H1 (cell line): Measurements from ENCODE around the gene EXOSC5. TPM values are rescaled to one million over a fixed set of nuclear protein-coding genes. Genes with fewer than 3 reads are reported as not detected.

Experiments
- CTCF ChIA-PET: fragments of 300-600 bp; sonication (Branson Sonifier 250); formaldehyde crosslinking; loops from one replicate; lab custom pipeline; 2021; ENCODE audit not compliant: partially characterized antibody; lab: Charles Lee
- POLR2A ChIA-PET: fragments of 300-600 bp; sonication (Branson Sonifier 250); formaldehyde crosslinking; loops from one replicate; lab custom pipeline; 2021; ENCODE audit warnings: inconsistent platforms; ENCODE audit not compliant: partially characterized antibody; lab: Charles Lee
- DNase-seq, 2 experiments: peaks; one replicate each; pipeline versions ENCODE4 v3.0.0 to v3.0.0-alpha.2; 2010 to 2022; ENCODE audit warnings: low spot score in 2 of 2, low read depth in 1 of 2, mixed read lengths in 1 of 2
- FAIRE-seq: peaks from 2 replicates; lab custom pipeline; 2011; peaks lifted over from hg19 to GRCh38; lab: Jason Lieb, UNC
- H2AFZ ChIP-seq: 2 replicates; pipeline ENCODE4 v1.8.1; 2012; ENCODE audit warnings: low read length, inconsistent platforms
- H2AK5ac ChIP-seq: 2 replicates; pipeline ENCODE4 v1.6.1; 2013; ENCODE audit warnings: low read depth, low read length
- H2BK120ac ChIP-seq: replicated peaks from 2 replicates; pipeline ENCODE3; 2013; ENCODE audit warnings: low read depth, low read length, inconsistent platforms
- H2BK12ac ChIP-seq: 2 replicates; pipeline ENCODE4 v1.6.1; 2013; ENCODE audit warnings: low read depth, low read length
- H2BK15ac ChIP-seq: 2 replicates; pipeline ENCODE4 v1.6.1; 2013; ENCODE audit warnings: low read length
- H2BK20ac ChIP-seq: 2 replicates; pipeline ENCODE4 v1.6.1; 2013; ENCODE audit warnings: low read length
- H2BK5ac ChIP-seq: 2 replicates; pipeline ENCODE4 v1.6.1; 2013; ENCODE audit warnings: low read depth, low read length
- H3K14ac ChIP-seq: 2 replicates; pipeline ENCODE4 v1.6.1; 2013; ENCODE audit warnings: inconsistent platforms; ENCODE audit not compliant: insufficient read length
- H3K18ac ChIP-seq: 2 replicates; pipeline ENCODE4 v1.6.1; 2013; ENCODE audit warnings: low read length; ENCODE audit errors: extremely low read depth
- H3K23ac ChIP-seq: 2 replicates; pipeline ENCODE4 v1.6.1; 2013; ENCODE audit warnings: inconsistent platforms; ENCODE audit not compliant: insufficient read length
- H3K23me2 ChIP-seq: 2 replicates; pipeline ENCODE4 v1.6.1; 2013; ENCODE audit warnings: low read depth, low read length
- H3K27ac ChIP-seq: 2 replicates; pipeline ENCODE4 v1.6.1; 2011; ENCODE audit warnings: low read depth, low read length, inconsistent platforms
- H3K27me3 ChIP-seq, 4 experiments: replicated peaks in 1 of 4; 1 replicate in 1 of 4; 2 replicates in 3 of 4; pipeline versions ENCODE4 v1.6.1 to v1.8.1; 2011 to 2013; ENCODE audit warnings: low read length in 3 of 4, mild to moderate bottlenecking in 3 of 4, inconsistent platforms in 2 of 4, mixed read lengths in 2 of 4, moderate library complexity in 1 of 4; ENCODE audit not compliant: control insufficient read depth in 3 of 4, insufficient read depth in 3 of 4; ENCODE audit errors: extremely low read depth in 1 of 4
- H3K36me3 ChIP-seq, 4 experiments: 2 replicates each; pipeline versions ENCODE4 v1.6.1 to v1.8.1; 2011 to 2013; ENCODE audit warnings: mild to moderate bottlenecking in 4 of 4, low read length in 3 of 4, moderate library complexity in 2 of 4, control low read depth in 1 of 4, inconsistent platforms in 1 of 4; ENCODE audit not compliant: insufficient read depth in 4 of 4, control insufficient read depth in 2 of 4
- H3K4ac ChIP-seq: replicated peaks from 2 replicates; pipeline ENCODE3; 2013; ENCODE audit warnings: low read length, low read depth, mixed read lengths, inconsistent platforms; ENCODE audit not compliant: insufficient read length
- H3K4me1 ChIP-seq, 4 experiments: replicated peaks in 1 of 4; 1 replicate in 1 of 4; 2 replicates in 3 of 4; pipeline versions ENCODE4 v1.6.1 to v1.8.1; 2011 to 2013; ENCODE audit warnings: low read length in 3 of 4, inconsistent platforms in 2 of 4, mixed read lengths in 1 of 4; ENCODE audit not compliant: insufficient read depth in 4 of 4, control insufficient read depth in 3 of 4
- H3K4me2 ChIP-seq, 2 experiments: 2 replicates each; pipeline versions ENCODE4 v1.6.1 to v1.8.1; 2011 to 2013; ENCODE audit warnings: low read depth in 2 of 2, low read length in 2 of 2, control low read depth in 1 of 2, inconsistent platforms in 1 of 2, mild to moderate bottlenecking in 1 of 2; ENCODE audit not compliant: insufficient read depth in 1 of 2
- H3K4me3 ChIP-seq, 4 experiments: fragments of 200-600, 300-600 bp in 1 of 4; sonication (generic), shearing (Covaris generic), sonication (Bioruptor Twin) in 1 of 4; 2 replicates each; pipeline versions ENCODE4 v1.5.1 to v1.8.1; 2011 to 2016; ENCODE audit warnings: low read length in 4 of 4, low read depth in 3 of 4, control low read depth in 2 of 4, inconsistent platforms in 2 of 4, mild to moderate bottlenecking in 2 of 4, mixed read lengths in 1 of 4, moderate library complexity in 1 of 4; ENCODE audit not compliant: insufficient read depth in 2 of 4; ENCODE audit errors: extremely low read depth in 1 of 4
- H3K56ac ChIP-seq: replicated peaks from 2 replicates; pipeline ENCODE3; 2013; ENCODE audit warnings: low read depth, mild to moderate bottlenecking, mixed read lengths, low read length, inconsistent platforms; ENCODE audit not compliant: insufficient read length
- H3K79me1 ChIP-seq: 2 replicates; pipeline ENCODE4 v1.6.1; 2013; ENCODE audit warnings: low read depth, low read length, control low read depth
- H3K79me2 ChIP-seq, 2 experiments: 2 replicates each; pipeline versions ENCODE4 v1.6.1 to v1.8.1; 2012 to 2013; ENCODE audit warnings: low read length in 2 of 2, mild to moderate bottlenecking in 2 of 2, inconsistent platforms in 1 of 2; ENCODE audit not compliant: insufficient read depth in 2 of 2, control insufficient read depth in 1 of 2
- H3K9ac ChIP-seq, 4 experiments: replicated peaks in 1 of 4; 1 replicate in 1 of 4; 2 replicates in 3 of 4; pipeline versions ENCODE4 v1.6.1 to v1.8.1; 2011 to 2013; ENCODE audit warnings: low read depth in 3 of 4, low read length in 3 of 4, control low read depth in 2 of 4, mild to moderate bottlenecking in 2 of 4, moderate library complexity in 2 of 4, inconsistent platforms in 1 of 4; ENCODE audit errors: extremely low read depth in 1 of 4
- H3K9me3 ChIP-seq, 2 experiments: 2 replicates each; pipeline versions ENCODE4 v1.6.1 to v1.8.1; 2012 to 2013; ENCODE audit warnings: mild to moderate bottlenecking in 2 of 2, moderate library complexity in 2 of 2, control low read depth in 1 of 2, inconsistent platforms in 1 of 2, low read depth in 1 of 2, low read length in 1 of 2, mixed read lengths in 1 of 2; ENCODE audit not compliant: insufficient read depth in 2 of 2
- H4K20me1 ChIP-seq, 2 experiments: replicated peaks in 1 of 2; 2 replicates each; pipeline versions ENCODE3 to v1.8.1; 2011 to 2013; ENCODE audit warnings: inconsistent platforms in 2 of 2, low read length in 2 of 2, mild to moderate bottlenecking in 1 of 2; ENCODE audit not compliant: insufficient read depth in 2 of 2, control insufficient read depth in 1 of 2
- H4K5ac ChIP-seq: 2 replicates; pipeline ENCODE4 v1.6.1; 2013; ENCODE audit warnings: low read length, low read depth, mixed read lengths, inconsistent platforms; ENCODE audit not compliant: insufficient read length
- H4K8ac ChIP-seq: 2 replicates; pipeline ENCODE4 v1.8.0; 2013; ENCODE audit warnings: mild to moderate bottlenecking, moderate library complexity, low read length, inconsistent platforms; ENCODE audit not compliant: insufficient read depth; ENCODE audit errors: extremely low read depth
- H4K91ac ChIP-seq: replicated peaks from 2 replicates; pipeline ENCODE3; 2013; ENCODE audit warnings: low read length, mixed read lengths, inconsistent platforms; ENCODE audit not compliant: insufficient read length
- CHD2 ChIP-seq: IDR thresholded peaks from 2 replicates; pipeline ENCODE4 v1.6.1; 2012; ENCODE audit warnings: low read length, improper control_type of control experiment
- GABPA ChIP-seq: IDR thresholded peaks from 2 replicates; pipeline ENCODE4 v1.6.1; 2011; ENCODE audit warnings: mild to moderate bottlenecking, low read length, moderate library complexity, borderline replicate concordance; ENCODE audit not compliant: insufficient read depth
- JUN ChIP-seq: IDR thresholded peaks from 2 replicates; pipeline ENCODE4 v1.6.1; 2011; ENCODE audit warnings: low read depth, mild to moderate bottlenecking, improper control_type of control experiment, low read length
- MAFK ChIP-seq: IDR thresholded peaks from 2 replicates; pipeline ENCODE4 v1.6.1; 2012; ENCODE audit warnings: low read depth, mild to moderate bottlenecking, improper control_type of control experiment, low read length
- PHF8 ChIP-seq: fragments of 200-600 bp; sonication (generic); conservative IDR thresholded peaks from 2 replicates; pipeline ENCODE4 v1.7.1; 2012; ENCODE audit warnings: low read depth, mild to moderate bottlenecking, inconsistent platforms, low read length, moderate library complexity
- POLR2A ChIP-seq, 2 experiments: IDR thresholded peaks; 1 replicate in 1 of 2; 2 replicates in 1 of 2; pipeline ENCODE4 v1.6.1; 2011; ENCODE audit warnings: low read depth in 2 of 2, low read length in 2 of 2, mild to moderate bottlenecking in 2 of 2; ENCODE audit errors: control extremely low read depth in 1 of 2
- RXRA ChIP-seq: IDR thresholded peaks from 2 replicates; pipeline ENCODE4 v1.6.1; 2011; ENCODE audit warnings: low read depth, mild to moderate bottlenecking, low read length, moderate library complexity; ENCODE audit not compliant: insufficient read depth
- SAP30 ChIP-seq: fragments of 300-600 bp; sonication (generic); IDR thresholded peaks from 2 replicates; pipeline ENCODE4 v1.7.1; 2012; ENCODE audit warnings: low read length, moderate library complexity, mild to moderate bottlenecking, inconsistent platforms; ENCODE audit not compliant: insufficient read depth, insufficient replicate concordance
- SRF ChIP-seq: IDR thresholded peaks from 2 replicates; pipeline ENCODE4 v1.6.1; 2011; ENCODE audit warnings: mild to moderate bottlenecking, low read depth, low read length, moderate library complexity
- TAF7 ChIP-seq: optimal IDR thresholded peaks from 2 replicates; pipeline ENCODE3; 2011; ENCODE audit warnings: low read depth, mild to moderate bottlenecking, inconsistent platforms, low read length, moderate library complexity, borderline replicate concordance
- WGBS, 2 experiments: shearing (Covaris generic) in 1 of 2; methylation state at CpG; one replicate each; pipeline versions ENCODE4 v1.1.6 to v1.1.7; 2013 to 2015; ENCODE audit warnings: low lambda C conversion rate in 2 of 2, mixed read lengths in 2 of 2, inconsistent platforms in 1 of 2, low coverage in 1 of 2, missing lambda C conversion rate in 1 of 2; ENCODE audit not compliant: insufficient replicate concordance in 2 of 2, insufficient coverage in 1 of 2, insufficient read length in 1 of 2; ENCODE audit errors: extremely low coverage in 1 of 2, missing lambda C conversion rate in 1 of 2; 5-methylcytosine and 5-hydroxymethylcytosine counted together
- polyA plus RNA-seq, 7 experiments: library from polyadenylated mRNA; depleted of rRNA in 3 of 7; stranded (reverse) in 5 of 7; unstranded in 2 of 7; fragments of >200 nt in 5 of 7; fragments of 200-250 nt in 2 of 7; gene quantifications; 1 replicate in 5 of 7; 2 replicates in 1 of 7; 4 replicates in 1 of 7; pipeline versions ENCODE4 v1.2.1 to v1.2.3, GENCODE V29; 2011 to 2013; ENCODE audit warnings: missing spikeins in 2 of 7, mixed read lengths in 2 of 7
- total RNA-seq: library from RNA; stranded (reverse); fragmentation: NEBNext Ultra II Directional; extraction: Animal tissue kit (Norgen Biotek cat#: 25700); gene quantifications from 2 replicates; pipeline ENCODE4 v1.2.1, GENCODE V29; 2021
- TF ChIP-seq, protein P1 (sequence below): IDR thresholded peaks from 2 replicates; pipeline ENCODE4 v1.6.1; 2011; ENCODE audit warnings: low read length, improper control_type of control experiment
- TF ChIP-seq, protein P2 (sequence below): IDR thresholded peaks from 2 replicates; pipeline ENCODE4 v1.6.1; 2012; ENCODE audit warnings: inconsistent platforms

Gene EXOSC5
- total and polyA plus RNA-seq, 2 of the 8 experiments (the other 6 are each of a cell fraction or from before 2014, with no cell fraction given) = 56.2 to 92.8 TPM

DNA sequence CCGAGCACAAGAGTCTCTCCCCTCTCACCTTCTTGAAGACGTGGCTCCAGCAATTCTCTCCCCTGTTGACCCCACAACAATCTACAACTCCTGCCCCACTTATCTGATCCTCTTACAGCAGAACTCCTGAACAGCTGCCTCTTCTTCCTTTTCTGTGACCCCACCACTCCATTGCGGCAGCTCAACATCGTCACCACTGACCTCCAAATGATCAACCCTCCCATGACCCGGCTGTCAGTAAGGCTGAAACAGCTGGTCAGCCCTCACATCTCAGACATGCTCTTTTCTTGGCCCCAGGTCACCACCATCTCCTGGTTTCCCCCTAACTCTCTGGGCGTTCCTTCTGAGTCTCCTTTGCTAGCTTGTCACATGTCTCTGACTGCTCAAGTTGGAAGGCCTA lies 1.8 kb downstream of the EXOSC5 start:
- peaks cover 10% of the 10 kb centered on the region; the same call in 1 of the 2 replicates for H3K79me1 ChIP-seq
- no peak overlapping the region for H4K91ac ChIP-seq
- peaks cover 0 to 5% (median 0%) of the 10 kb centered on the region in 4 experiments; a peak in 5 of 7 replicates for H3K4me1 ChIP-seq
- no peaks in the 10 kb centered on the region for H3K9me3 ChIP-seq
- no peak overlapping the region for H2BK12ac ChIP-seq
- H3K9ac ChIP-seq = no peak overlapping the region
- no peak overlapping the region for H2AFZ ChIP-seq
- no peak overlapping the region for H4K8ac ChIP-seq
- H3K27me3 ChIP-seq = no peaks in the 10 kb centered on the region
- no peak overlapping the region for H2BK15ac ChIP-seq
- no peak overlapping the region for H4K5ac ChIP-seq
- H3K23me2 ChIP-seq = peaks cover 4% of the 10 kb centered on the region
- ChIA-PET POLR2A (interaction anchor here (0.7 to 2.5 kb wide), 4 partner anchors 9 to 44 kb away, joined by 3 to 9 read pairs (median 3); partner anchors contain the start of gene DMAC2), CTCF (interaction anchor here (1.4 to 2.2 kb wide), 3 partner anchors 14 to 73 kb away, joined by 3 to 4 read pairs (median 3); no protein-coding TSS in a partner anchor)
- no peak overlapping the region for H2AK5ac ChIP-seq
- H2BK20ac ChIP-seq = no peak overlapping the region
- H3K56ac ChIP-seq = no peak overlapping the region
- no peak overlapping the region for H2BK120ac ChIP-seq
- no peak for DNase-seq
- H3K36me3 ChIP-seq = peaks cover 4 to 16% (median 11%) of the 10 kb centered on the region in 4 experiments; a peak in 6 of 8 replicates
- H4K20me1 ChIP-seq = peaks cover 0 to 2% of the 10 kb centered on the region in 2 experiments
- H3K79me2 ChIP-seq = peaks cover 0 to 33% of the 10 kb centered on the region in 2 experiments; a peak in 2 of 4 replicates
- no peak overlapping the region for H3K27ac ChIP-seq
- 77% methylated on average over 6 of the region's 6 CpGs; no CpG with 5 or more reads in 1 of the 2 experiments for WGBS, 2 experiments
- FAIRE-seq = no peak
- H3K4ac ChIP-seq = no peak overlapping the region
- H3K4me2 ChIP-seq = no peak overlapping the region; a peak in 1 of 4 replicates
- no peak overlapping the region for H3K23ac ChIP-seq
- no peak overlapping the region for H2BK5ac ChIP-seq
- H3K14ac ChIP-seq = no peak overlapping the region
- H3K18ac ChIP-seq = no peak overlapping the region
- no peak overlapping the region for H3K4me3 ChIP-seq
- TF ChIP-seq MAFK (no peak), RXRA (no peak), SAP30 (no peak), GABPA (no peak), SRF (no peak), TAF7 (no peak), PHF8 (no peak), POLR2A (IDR thresholded peaks at IDR 0.05; ENCODE audit: control extremely low read depth in 1 of 2, low read depth in 2 of 2, low read length in 2 of 2) (no peak), CHD2 (no peak), JUN (no peak)
- TF ChIP-seq, protein P1, sequence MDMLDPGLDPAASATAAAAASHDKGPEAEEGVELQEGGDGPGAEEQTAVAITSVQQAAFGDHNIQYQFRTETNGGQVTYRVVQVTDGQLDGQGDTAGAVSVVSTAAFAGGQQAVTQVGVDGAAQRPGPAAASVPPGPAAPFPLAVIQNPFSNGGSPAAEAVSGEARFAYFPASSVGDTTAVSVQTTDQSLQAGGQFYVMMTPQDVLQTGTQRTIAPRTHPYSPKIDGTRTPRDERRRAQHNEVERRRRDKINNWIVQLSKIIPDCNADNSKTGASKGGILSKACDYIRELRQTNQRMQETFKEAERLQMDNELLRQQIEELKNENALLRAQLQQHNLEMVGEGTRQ = no peak
- TF ChIP-seq, protein P2, sequence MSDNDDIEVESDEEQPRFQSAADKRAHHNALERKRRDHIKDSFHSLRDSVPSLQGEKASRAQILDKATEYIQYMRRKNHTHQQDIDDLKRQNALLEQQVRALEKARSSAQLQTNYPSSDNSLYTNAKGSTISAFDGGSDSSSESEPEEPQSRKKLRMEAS = no peak
